GM18861 (cell line): Measurements from ENCODE around the gene MPZ.
"Not testable (repeated sequence)": the region's sequence is repeated elsewhere in the genome, so short reads cannot be mapped to it uniquely, and the experiment has no call there.

Experiments
- ATAC-seq: cut with Tn5 transposase; IDR thresholded peaks from one replicate; pipeline ENCODE4 v1.9.1; 2021; ENCODE audit not compliant: unreplicated experiment

MPZ gene

DNA sequence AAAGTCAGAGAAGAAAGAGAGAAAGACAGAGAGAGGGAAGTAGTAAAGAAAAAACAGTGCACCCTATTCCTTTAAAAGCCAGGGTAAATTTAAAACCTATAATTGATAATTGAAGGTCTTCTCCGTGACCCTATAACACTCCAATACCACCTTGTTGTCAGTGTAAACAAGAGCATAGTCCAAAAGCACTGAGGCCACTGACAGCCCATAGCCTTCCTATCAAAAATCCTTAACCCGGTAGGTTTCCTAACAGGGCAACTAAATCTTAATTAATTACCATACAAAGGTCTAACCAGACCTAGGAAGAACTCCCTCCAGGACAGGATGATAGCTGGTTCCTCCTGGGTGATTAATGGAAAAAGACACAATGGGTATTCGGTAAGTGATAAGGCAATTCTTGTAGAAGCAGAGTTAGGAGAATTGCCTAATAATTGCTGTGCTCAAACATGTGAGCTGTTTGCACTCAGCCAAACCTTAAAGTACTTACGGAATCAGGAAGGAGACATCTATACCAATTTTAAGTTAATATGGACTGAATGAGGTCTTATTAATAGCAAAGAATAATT lies 53.7 kb downstream of the MPZ start:
- ATAC-seq: not testable (repeated sequence)

- not testable (repeated sequence) for ATAC-seq
These were observed 54.5 kb downstream of the MPZ start for GRCh38 chr1:161255302-161255701.
